ENCODE results near the gene TREM1.

- TF ChIP-seq, protein P1, sequence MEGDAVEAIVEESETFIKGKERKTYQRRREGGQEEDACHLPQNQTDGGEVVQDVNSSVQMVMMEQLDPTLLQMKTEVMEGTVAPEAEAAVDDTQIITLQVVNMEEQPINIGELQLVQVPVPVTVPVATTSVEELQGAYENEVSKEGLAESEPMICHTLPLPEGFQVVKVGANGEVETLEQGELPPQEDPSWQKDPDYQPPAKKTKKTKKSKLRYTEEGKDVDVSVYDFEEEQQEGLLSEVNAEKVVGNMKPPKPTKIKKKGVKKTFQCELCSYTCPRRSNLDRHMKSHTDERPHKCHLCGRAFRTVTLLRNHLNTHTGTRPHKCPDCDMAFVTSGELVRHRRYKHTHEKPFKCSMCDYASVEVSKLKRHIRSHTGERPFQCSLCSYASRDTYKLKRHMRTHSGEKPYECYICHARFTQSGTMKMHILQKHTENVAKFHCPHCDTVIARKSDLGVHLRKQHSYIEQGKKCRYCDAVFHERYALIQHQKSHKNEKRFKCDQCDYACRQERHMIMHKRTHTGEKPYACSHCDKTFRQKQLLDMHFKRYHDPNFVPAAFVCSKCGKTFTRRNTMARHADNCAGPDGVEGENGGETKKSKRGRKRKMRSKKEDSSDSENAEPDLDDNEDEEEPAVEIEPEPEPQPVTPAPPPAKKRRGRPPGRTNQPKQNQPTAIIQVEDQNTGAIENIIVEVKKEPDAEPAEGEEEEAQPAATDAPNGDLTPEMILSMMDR (IDR thresholded peaks at IDR 0.05 in 4 of 5, conservative IDR thresholded peaks at IDR 0.05 in 1 of 5) = no peak
- TF ChIP-seq POLR2A (IDR thresholded peaks at IDR 0.05) = no peak
Measured at GRCh38 chr6:41315203-41315602, 28.7 kb upstream of the TREM1 start.
